Pancreas (tissue), 10 donors: ENCODE results near the gene ACTR1A. TPM values are rescaled to one million over a fixed set of nuclear protein-coding genes. Genes with fewer than 3 reads are reported as not detected.
A peak's percentile ranks its signal among the peaks of the same experiment; 100 is the strongest.

Source experiments
- ATAC-seq, 4 donors: fragments of 200-7000 bp; cut with Tn5 transposase; one replicate each; pipeline versions ENCODE4 v1.8.0 to v1.9.1; 2020; ENCODE audit warnings: mild to moderate bottlenecking in 4 of 4, moderate library complexity in 4 of 4
- DNase-seq, 6 donors: peaks; one replicate each; pipeline ENCODE4 v3.0.0-alpha.2; 2020
- FAIRE-seq: peaks from 2 replicates; lab custom pipeline; 2012; peaks lifted over from hg19 to GRCh38; lab: Jason Lieb, UNC
- H3K27ac ChIP-seq, 4 donors: fragments of 200-600 bp; sonication (generic); 1 replicate in 3 of 4; 2 replicates in 1 of 4; pipeline versions ENCODE4 v1.5.0 to v1.8.0; 2020
- H3K27me3 ChIP-seq, 4 donors: fragments of 200-600 bp; one replicate each; pipeline ENCODE4 v1.8.0; 2021
- H3K36me3 ChIP-seq, 3 donors: fragments of 200-600 bp; sonication (generic) in 1 of 3; one replicate each; pipeline versions ENCODE4 v1.5.0 to v1.8.0; 2020 to 2021
- H3K4me1 ChIP-seq, 3 donors: fragments of 200-600 bp; one replicate each; pipeline ENCODE4 v1.8.0; 2021
- H3K4me3 ChIP-seq, 4 donors: fragments of 200-600 bp; sonication (generic) in 2 of 4; one replicate each; pipeline versions ENCODE4 v1.5.0 to v1.8.0; 2020 to 2021
- H3K9me3 ChIP-seq, 4 donors: fragments of 200-600 bp; one replicate each; pipeline ENCODE4 v1.8.0; 2021
- CTCF ChIP-seq, 4 donors: fragments of 200-600 bp; sonication (generic) in 3 of 4; IDR thresholded peaks; one replicate each; pipeline versions ENCODE4 v1.5.0 to v1.8.0; 2021; ENCODE audit warnings: antibody characterized with exemption in 4 of 4
- WGBS, 2 donors: extraction: QIAGEN DNeasy Blood & Tissue Kit; methylation state at CpG; one replicate each; pipeline ENCODE4 v1.1.7; 2013; 5-methylcytosine and 5-hydroxymethylcytosine counted together
- intact Hi-C, 3 donors: fragments of 100-400 bp; cut with DNase I; formaldehyde crosslinking; loops; one replicate each; pipeline versions ENCODE4 v1.11.1 to v1.14.2; 2022
- polyA plus RNA-seq, 2 donors: library from polyadenylated mRNA; stranded (reverse); fragments of 200-250 nt; gene quantifications; one replicate each; pipeline ENCODE4 v1.2.3, GENCODE V29; 2013
- total RNA-seq, 6 donors: library from RNA; stranded (reverse); fragmentation: NEBNext Ultra II Directional in 4 of 6; extraction: Animal tissue kit (Norgen Biotek cat#: 25700) in 4 of 6; gene quantifications; one replicate each; pipeline versions ENCODE4 v1.2.1 to v1.2.4, GENCODE V29; 2021 to 2023
- donor health status: healthy with polysubstance abuse.
- donor health status: DM: no; HTN: no; CAD: no; lungs with moderate emphysema.
- donor health status: DM: no; HTN: no; CAD: no.
- donor health status: control.
- donor health status: control.
- donor health status: Bipolar disorder and iron deficiency.
- donor health status: DM: yes; HTN: yes; CAD: no.
- donor health status: DM: no; HTN: no; CAD: no.
- donor health status: DM: no; HTN: no; CAD: no.
- donor health status: DM: yes; HTN: yes; CAD: no.

ACTR1A gene
- total and polyA plus RNA-seq, 8 donors, result 22.4 to 40.9 (median 31.9) TPM

DNA sequence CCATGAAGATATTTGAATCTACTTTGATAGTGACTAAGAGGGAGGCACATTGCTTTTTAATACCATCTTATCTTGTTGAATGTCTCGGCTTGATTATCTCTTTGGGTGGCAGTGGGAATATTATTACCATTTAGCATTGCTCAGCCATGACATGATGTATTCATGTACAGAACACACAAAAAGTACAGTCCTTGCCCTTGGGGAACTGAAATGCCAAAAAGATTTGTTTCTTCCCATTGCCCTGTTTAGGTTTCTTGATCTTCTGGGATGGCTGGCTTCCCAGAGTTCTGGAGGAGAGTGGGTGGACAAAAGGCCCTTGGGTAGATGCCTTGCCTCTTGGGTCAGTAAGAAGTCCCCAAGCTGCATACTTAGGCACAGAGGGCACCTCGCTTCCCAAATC lies 25.0 kb upstream of the ACTR1A start:
- intact Hi-C loops, result no loop called here
- H3K27me3 ChIP-seq, result no peaks in the 10 kb centered on the region
- H3K27ac ChIP-seq, result no peak overlapping the region
- DNase-seq (no peak), ATAC-seq (no peak), FAIRE-seq (no peak)
- WGBS, 2 donors, result 87 to 94% methylated on average over 2 of the region's 2 CpGs
- H3K9me3 ChIP-seq, result no peaks in the 10 kb centered on the region
- no peak for TF ChIP-seq CTCF (IDR thresholded peaks at IDR 0.05)
- H3K36me3 ChIP-seq, result no peaks in the 10 kb centered on the region
- H3K4me1 ChIP-seq, result no peaks in the 10 kb centered on the region
- no peak overlapping the region for H3K4me3 ChIP-seq

DNA sequence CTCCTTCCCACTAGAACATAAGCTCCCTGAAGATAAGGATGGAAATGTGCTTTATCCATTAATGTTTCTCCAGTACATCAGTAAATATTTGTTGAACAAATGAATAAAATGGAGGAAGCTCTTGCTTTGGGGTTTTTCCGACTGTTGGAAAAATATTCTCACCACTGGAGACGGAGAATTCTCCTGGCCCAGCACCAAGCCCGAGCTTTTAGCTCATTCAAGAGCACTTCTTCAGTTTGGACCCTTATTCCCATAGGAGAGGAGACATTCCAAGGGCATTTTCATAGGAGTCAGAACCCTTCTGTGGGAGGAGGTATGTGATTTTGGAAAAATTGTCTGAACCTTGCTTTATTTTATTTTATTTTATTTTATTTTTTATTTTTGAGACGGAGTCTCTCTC lies 22.2 kb upstream of the ACTR1A start:
- H3K27ac ChIP-seq, result no peak overlapping the region
- TF ChIP-seq CTCF (IDR thresholded peaks at IDR 0.05), result no peak
- H3K9me3 ChIP-seq, result no peaks in the 10 kb centered on the region
- no peaks in the 10 kb centered on the region for H3K36me3 ChIP-seq
- no peaks in the 10 kb centered on the region for H3K27me3 ChIP-seq
- no peaks in the 10 kb centered on the region for H3K4me1 ChIP-seq
- DNase-seq (no peak), ATAC-seq (no peak), FAIRE-seq (no peak)
- H3K4me3 ChIP-seq, result no peak overlapping the region
- intact Hi-C loops, result no loop called here
- 84 to 90% methylated on average over 4 of the region's 4 CpGs for WGBS, 2 donors

GRCh38 chr10:102523250-102524029 lies 20.9 kb upstream of the ACTR1A start:
- FAIRE-seq (no peak), DNase-seq (no peak), ATAC-seq (peak in 1 of 4 donors; percentile 34)

GRCh38 chr10:102522874-102523249 lies 20.4 kb upstream of the ACTR1A start:
- Histone ChIP-seq H3K27me3 (no peaks in the 10 kb centered on the region), H3K27ac (no peak overlapping the region), H3K36me3 (no peaks in the 10 kb centered on the region), H3K4me1 (no peaks in the 10 kb centered on the region), H3K4me3 (no peak overlapping the region), H3K9me3 (no peaks in the 10 kb centered on the region)
- TF ChIP-seq CTCF (IDR thresholded peaks at IDR 0.05), result no peak
- intact Hi-C loops, result no loop called here
- FAIRE-seq (no peak), DNase-seq (no peak), ATAC-seq (no peak)
- 80 to 84% methylated on average over 1 of the region's 1 CpG for WGBS, 2 donors

More at GRCh38 chr10:102523250-102524029, 20.9 kb upstream of the ACTR1A start:
- Histone ChIP-seq H3K9me3 (no peaks in the 10 kb centered on the region), H3K4me3 (no peak overlapping the region), H3K27me3 (no peaks in the 10 kb centered on the region), H3K36me3 (no peaks in the 10 kb centered on the region), H3K4me1 (no peaks in the 10 kb centered on the region), H3K27ac (no peak overlapping the region)
- no peak for TF ChIP-seq CTCF (IDR thresholded peaks at IDR 0.05)
- intact Hi-C loops, result no loop called here
- 68% methylated on average over 7 of the region's 7 CpGs for WGBS, 2 donors

GRCh38 chr10:102519246-102519825 lies 16.8 kb upstream of the ACTR1A start:
- H3K27ac ChIP-seq, result no peak overlapping the region
- intact Hi-C loops, result no loop called here
- no peak for ATAC-seq
- H3K9me3 ChIP-seq, result no peaks in the 10 kb centered on the region
- DNase-seq, result no peak
- H3K36me3 ChIP-seq, result no peaks in the 10 kb centered on the region
- no peak for FAIRE-seq
- whole genome bisulfite sequencing, 2 donors, result 88 to 92% methylated on average over 12 of the region's 12 CpGs
- no peak for TF ChIP-seq CTCF (IDR thresholded peaks at IDR 0.05)
- H3K27me3 ChIP-seq, result no peaks in the 10 kb centered on the region
- peaks cover 0 to 3% (median 0%) of the 10 kb centered on the region in 3 donors for H3K4me1 ChIP-seq
- H3K4me3 ChIP-seq, result no peak overlapping the region
